A549 (cell line): ENCODE results near the gene C5orf34. TPM values are rescaled to one million over a fixed set of nuclear protein-coding genes. Genes with fewer than 3 reads are reported as not detected.
"Not testable (repeated sequence)": the region's sequence is repeated elsewhere in the genome, so short reads cannot be mapped to it uniquely, and the experiment has no call there.

Experiments
- ATAC-seq, 2 experiments: fragments of 200-7000 bp in 1 of 2; fragments of >200 bp in 1 of 2; cut with Nextera tagmentation in 1 of 2; cut with Tn5 transposase in 1 of 2; 3 replicates each; pipeline versions ENCODE4 v1.8.0 to v1.9.1; 2018 to 2020; ENCODE audit warnings: mild to moderate bottlenecking in 1 of 2, moderate library complexity in 1 of 2
- CTCF ChIA-PET: fragments of 300-600 bp; sonication (Branson Sonifier 250); formaldehyde crosslinking; extraction: SDS; loops from one replicate; lab custom pipeline; 2021; ENCODE audit warnings: antibody characterized with exemption, inconsistent platforms; lab: Yijun Ruan, JAX
- POLR2A ChIA-PET: fragments of 350-600 bp; formaldehyde crosslinking; extraction: SDS; loops from one replicate; lab custom pipeline; 2021; ENCODE audit warnings: antibody characterized with exemption, inconsistent platforms; lab: Yijun Ruan, JAX
- DNase-seq, 2 experiments: peaks; one replicate each; pipeline versions ENCODE4 v3.0.0 to v3.0.0-alpha.2; 2011 to 2016; ENCODE audit warnings: low read depth in 1 of 2, low spot score in 1 of 2
- FAIRE-seq: peaks from 2 replicates; lab custom pipeline; 2011; peaks lifted over from hg19 to GRCh38; lab: Jason Lieb, UNC
- H3K27ac ChIP-seq, 2 experiments: fragments of >200 bp; sonication (Bioruptor Twin); formaldehyde crosslinking; 3 replicates each; pipeline ENCODE4 v1.5.1; 2016 to 2017
- H3K4me1 ChIP-seq: fragments of >200 bp; sonication (Bioruptor Twin); formaldehyde crosslinking; 3 replicates; pipeline ENCODE4 v1.6.1; 2016
- H3K4me2 ChIP-seq: fragments of >200 bp; sonication (Bioruptor Twin); formaldehyde crosslinking; 3 replicates; pipeline ENCODE4 v1.6.1; 2016
- H3K4me3 ChIP-seq: fragments of >200 bp; sonication (Bioruptor Twin); formaldehyde crosslinking; 3 replicates; pipeline ENCODE4 v1.5.1; 2016
- H3K9me3 ChIP-seq: fragments of >200 bp; sonication (Bioruptor Twin); formaldehyde crosslinking; 3 replicates; pipeline ENCODE4 v1.6.1; 2016
- CHD2 ChIP-seq: fragments of 150-350 bp; IDR thresholded peaks from 2 replicates; pipeline ENCODE4 v1.6.1; 2014; ENCODE audit warnings: low read length; ENCODE audit not compliant: partially characterized antibody
- CHD4 ChIP-seq: fragments of 200-600 bp; sonication (generic); IDR thresholded peaks from 2 replicates; pipeline ENCODE4 v1.6.1; 2016; ENCODE audit warnings: antibody characterized with exemption, mild to moderate bottlenecking, borderline replicate concordance
- EHF ChIP-seq: fragments of 250-450 bp; sonication (Bioruptor Pico); IDR thresholded peaks from 2 replicates; pipeline ENCODE4 v1.5.0; 2020; ENCODE audit warnings: mild to moderate bottlenecking
- EP300 ChIP-seq, 2 experiments: fragments of >200 bp; sonication (Bioruptor Twin); formaldehyde crosslinking; IDR thresholded peaks; 2 replicates in 1 of 2; 3 replicates in 1 of 2; pipeline ENCODE4 v1.6.1; 2016 to 2017
- FOSL2 ChIP-seq, 2 experiments: fragments of 450-650 bp in 1 of 2; fragments of >200 bp in 1 of 2; sonication (Bioruptor Twin) in 1 of 2; formaldehyde crosslinking; IDR thresholded peaks; 2 replicates each; pipeline versions ENCODE4 v1.5.0 to v1.6.1; 2016 to 2020; ENCODE audit warnings: mild to moderate bottlenecking in 1 of 2, moderate library complexity in 1 of 2
- GATA3 ChIP-seq: IDR thresholded peaks from 2 replicates; pipeline ENCODE4 v1.6.1; 2012; ENCODE audit warnings: borderline replicate concordance
- HDAC2 ChIP-seq: fragments of 200-600 bp; sonication (generic); IDR thresholded peaks from 2 replicates; pipeline ENCODE4 v1.6.1; 2016
- JUN ChIP-seq, 2 experiments: fragments of >200 bp; sonication (Bioruptor Twin); formaldehyde crosslinking; IDR thresholded peaks; 2 replicates in 1 of 2; 3 replicates in 1 of 2; pipeline ENCODE4 v1.6.1; 2016 to 2017
- MAZ ChIP-seq: fragments of 150-350 bp; IDR thresholded peaks from 2 replicates; pipeline ENCODE4 v1.6.1; 2014; ENCODE audit warnings: antibody characterized with exemption, low read depth, low read length, borderline replicate concordance
- NPAS2 ChIP-seq: fragments of 250-450 bp; sonication (Bioruptor Pico); IDR thresholded peaks from 2 replicates; pipeline ENCODE4 v1.8.0; 2022; ENCODE audit warnings: mild to moderate bottlenecking, moderate library complexity, borderline replicate concordance
- RAD21 ChIP-seq, 2 experiments: fragments of >200 bp in 1 of 2; sonication (Bioruptor Twin) in 1 of 2; formaldehyde crosslinking in 1 of 2; IDR thresholded peaks in 1 of 2; conservative IDR thresholded peaks in 1 of 2; 2 replicates in 1 of 2; 3 replicates in 1 of 2; pipeline ENCODE4 v1.6.1; 2012 to 2018; ENCODE audit warnings: inconsistent platforms in 1 of 2
- RARB ChIP-seq: fragments of 250-450 bp; sonication (Bioruptor Pico); IDR thresholded peaks from 2 replicates; pipeline ENCODE4 v1.8.0; 2021; ENCODE audit warnings: mild to moderate bottlenecking, moderate library complexity
- RCOR1 ChIP-seq: fragments of 150-350 bp; IDR thresholded peaks from 2 replicates; pipeline ENCODE4 v1.6.1; 2014; ENCODE audit warnings: antibody characterized with exemption, low read length, low read depth
- RFX5 ChIP-seq: fragments of 450-650 bp; IDR thresholded peaks from 2 replicates; pipeline ENCODE4 v1.7.1; 2014; ENCODE audit warnings: antibody characterized with exemption, mild to moderate bottlenecking, moderate library complexity
- ZC3H11A ChIP-seq: fragments of 450-650 bp; IDR thresholded peaks from 2 replicates; pipeline ENCODE4 v1.6.1; 2014; ENCODE audit warnings: antibody characterized with exemption, mild to moderate bottlenecking
- ZNF302 ChIP-seq: fragments of 250-450 bp; sonication (Bioruptor Pico); IDR thresholded peaks from 2 replicates; pipeline ENCODE4 v1.9.0; 2021; ENCODE audit warnings: inconsistent platforms, mild to moderate bottlenecking, moderate library complexity
- WGBS: methylation state at CpG from one replicate; pipeline ENCODE4 v1.1.6; 2017; ENCODE audit errors: missing lambda C conversion rate; 5-methylcytosine and 5-hydroxymethylcytosine counted together
- polyA plus RNA-seq, 4 experiments: library from polyadenylated mRNA; depleted of rRNA in 3 of 4; stranded (reverse); fragments of >200 nt; fragmentation: RNase III in 1 of 4; extraction: RNeasy Plus Mini Kit Qiagen cat#74134 plus additional on column Dnase treatment in 1 of 4; gene quantifications; 2 replicates in 3 of 4; 3 replicates in 1 of 4; pipeline ENCODE4 v1.2.3, GENCODE V29; 2011 to 2017
- TF ChIP-seq, protein P1 (sequence below): fragments of >200 bp; sonication (Bioruptor Twin); formaldehyde crosslinking; IDR thresholded peaks from 3 replicates; pipeline ENCODE4 v1.6.1; 2016
- TF ChIP-seq, protein P2 (sequence below): fragments of >200 bp; sonication (Bioruptor Twin); formaldehyde crosslinking; IDR thresholded peaks from 2 replicates; pipeline ENCODE4 v1.6.1; 2016
- TF ChIP-seq, protein P3 (sequence below): IDR thresholded peaks from 2 replicates; pipeline ENCODE4 v1.6.1; 2012
- TF ChIP-seq, protein P4 (sequence below): IDR thresholded peaks from 2 replicates; pipeline ENCODE4 v1.6.1; 2012; ENCODE audit warnings: low read depth, borderline replicate concordance
- TF ChIP-seq, protein P5 (sequence below): fragments of 150-350 bp; IDR thresholded peaks from 2 replicates; pipeline ENCODE4 v1.6.1; 2014; ENCODE audit warnings: low read depth, mild to moderate bottlenecking, low read length
- TF ChIP-seq, protein P6 (sequence below): fragments of 250-450 bp; sonication (Bioruptor Pico); IDR thresholded peaks from 2 replicates; pipeline ENCODE4 v1.5.0; 2021; ENCODE audit warnings: mild to moderate bottlenecking, moderate library complexity, borderline replicate concordance

The C5orf34 gene
- polyA plus RNA-seq, 2 of the 4 experiments (the other 2 are of a cell fraction) = 7.6 to 16.1 TPM

DNA sequence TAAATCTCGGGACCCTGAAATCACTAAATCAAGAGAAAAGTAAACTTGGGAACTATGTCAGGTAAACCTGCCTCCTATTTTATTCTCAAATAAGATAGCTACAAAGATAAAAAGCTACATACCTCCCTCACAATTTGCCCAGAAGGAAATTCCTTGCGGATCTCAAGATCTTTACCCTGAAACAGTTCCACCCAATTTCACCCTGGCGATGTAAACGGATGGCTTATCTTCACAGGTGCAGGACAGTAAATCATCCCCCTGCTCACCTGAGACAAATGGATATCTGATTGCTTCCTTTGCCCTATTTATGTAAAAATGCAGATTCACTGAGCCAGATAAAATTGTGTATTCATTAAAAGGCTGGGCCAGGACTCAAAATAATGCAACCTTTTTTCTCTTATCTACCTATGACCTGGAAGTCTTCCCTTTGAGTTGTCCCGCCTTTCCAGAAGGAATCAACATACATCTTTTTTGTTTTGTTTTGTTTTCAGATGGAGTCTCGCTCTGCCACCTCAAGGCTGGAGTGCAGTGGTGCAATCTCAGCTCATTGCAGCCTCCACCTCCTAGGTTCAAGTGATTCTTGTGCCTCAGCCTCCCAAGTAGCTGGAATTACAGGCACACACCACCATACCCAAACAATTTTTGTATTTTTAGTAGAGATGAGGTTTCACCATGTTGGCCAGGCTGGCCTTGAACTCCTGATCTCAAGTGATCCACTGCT, 45.1 kb downstream of the C5orf34 start (continued):
- TF ChIP-seq HDAC2 = no peak
- TF ChIP-seq, protein P1, sequence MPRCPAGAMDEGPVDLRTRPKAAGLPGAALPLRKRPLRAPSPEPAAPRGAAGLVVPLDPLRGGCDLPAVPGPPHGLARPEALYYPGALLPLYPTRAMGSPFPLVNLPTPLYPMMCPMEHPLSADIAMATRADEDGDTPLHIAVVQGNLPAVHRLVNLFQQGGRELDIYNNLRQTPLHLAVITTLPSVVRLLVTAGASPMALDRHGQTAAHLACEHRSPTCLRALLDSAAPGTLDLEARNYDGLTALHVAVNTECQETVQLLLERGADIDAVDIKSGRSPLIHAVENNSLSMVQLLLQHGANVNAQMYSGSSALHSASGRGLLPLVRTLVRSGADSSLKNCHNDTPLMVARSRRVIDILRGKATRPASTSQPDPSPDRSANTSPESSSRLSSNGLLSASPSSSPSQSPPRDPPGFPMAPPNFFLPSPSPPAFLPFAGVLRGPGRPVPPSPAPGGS = no peak
- no peak for TF ChIP-seq GATA3
- TF ChIP-seq JUN (IDR thresholded peaks at IDR 0.05) = no peak
- no peak for TF ChIP-seq NPAS2 (CRISPR knock-in tag)
- TF ChIP-seq, protein P2, sequence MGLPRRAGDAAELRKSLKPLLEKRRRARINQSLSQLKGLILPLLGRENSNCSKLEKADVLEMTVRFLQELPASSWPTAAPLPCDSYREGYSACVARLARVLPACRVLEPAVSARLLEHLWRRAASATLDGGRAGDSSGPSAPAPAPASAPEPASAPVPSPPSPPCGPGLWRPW = no peak

DNA sequence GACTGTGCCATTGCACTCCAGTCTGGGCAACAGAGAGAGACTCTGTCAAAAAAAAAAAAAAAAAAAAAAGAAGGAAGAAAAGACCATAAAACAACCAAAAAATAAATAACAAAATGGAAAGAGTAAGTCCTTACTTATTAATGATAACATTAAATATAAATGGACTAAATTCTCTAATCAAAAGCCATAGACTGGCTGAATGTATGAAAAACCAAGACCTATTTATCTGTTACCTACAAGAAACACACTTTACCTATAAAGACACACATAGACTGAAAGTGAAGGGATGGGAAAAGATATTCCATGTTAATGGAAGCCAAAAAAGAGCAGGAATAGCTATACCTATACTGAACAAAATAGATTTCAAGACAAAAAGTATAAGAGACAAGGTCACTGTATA, 47.8 kb downstream of the C5orf34 start:
- no peak for FAIRE-seq
- ChIA-PET POLR2A (no interaction called here), CTCF (interaction anchor here (1.3 kb wide), 1 partner anchor 17 kb away, joined by 3 read pairs; the partner anchor contains the start of gene TMEM267)
- Histone ChIP-seq H3K4me3 (no peak overlapping the region), H3K27ac (no peak overlapping the region), H3K4me2 (no peak overlapping the region), H3K4me1 (no peaks in the 10 kb centered on the region), H3K9me3 (peaks cover 31% of the 10 kb centered on the region; the same call in 2 of the 3 replicates)
- ATAC-seq = no peak
- TF ChIP-seq, protein P3, sequence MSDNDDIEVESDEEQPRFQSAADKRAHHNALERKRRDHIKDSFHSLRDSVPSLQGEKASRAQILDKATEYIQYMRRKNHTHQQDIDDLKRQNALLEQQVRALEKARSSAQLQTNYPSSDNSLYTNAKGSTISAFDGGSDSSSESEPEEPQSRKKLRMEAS = no peak
- no peak for TF ChIP-seq CHD4
- TF ChIP-seq ZNF302 (CRISPR knock-in tag) = no peak
- TF ChIP-seq EHF (CRISPR knock-in tag) = no peak
- TF ChIP-seq, protein P4, sequence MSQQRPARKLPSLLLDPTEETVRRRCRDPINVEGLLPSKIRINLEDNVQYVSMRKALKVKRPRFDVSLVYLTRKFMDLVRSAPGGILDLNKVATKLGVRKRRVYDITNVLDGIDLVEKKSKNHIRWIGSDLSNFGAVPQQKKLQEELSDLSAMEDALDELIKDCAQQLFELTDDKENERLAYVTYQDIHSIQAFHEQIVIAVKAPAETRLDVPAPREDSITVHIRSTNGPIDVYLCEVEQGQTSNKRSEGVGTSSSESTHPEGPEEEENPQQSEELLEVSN = no peak
- TF ChIP-seq, protein P5, sequence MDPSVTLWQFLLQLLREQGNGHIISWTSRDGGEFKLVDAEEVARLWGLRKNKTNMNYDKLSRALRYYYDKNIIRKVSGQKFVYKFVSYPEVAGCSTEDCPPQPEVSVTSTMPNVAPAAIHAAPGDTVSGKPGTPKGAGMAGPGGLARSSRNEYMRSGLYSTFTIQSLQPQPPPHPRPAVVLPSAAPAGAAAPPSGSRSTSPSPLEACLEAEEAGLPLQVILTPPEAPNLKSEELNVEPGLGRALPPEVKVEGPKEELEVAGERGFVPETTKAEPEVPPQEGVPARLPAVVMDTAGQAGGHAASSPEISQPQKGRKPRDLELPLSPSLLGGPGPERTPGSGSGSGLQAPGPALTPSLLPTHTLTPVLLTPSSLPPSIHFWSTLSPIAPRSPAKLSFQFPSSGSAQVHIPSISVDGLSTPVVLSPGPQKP = no peak
- TF ChIP-seq GATA3 = no peak
- no peak for TF ChIP-seq RARB (CRISPR knock-in tag)
- no peak for DNase-seq

DNA sequence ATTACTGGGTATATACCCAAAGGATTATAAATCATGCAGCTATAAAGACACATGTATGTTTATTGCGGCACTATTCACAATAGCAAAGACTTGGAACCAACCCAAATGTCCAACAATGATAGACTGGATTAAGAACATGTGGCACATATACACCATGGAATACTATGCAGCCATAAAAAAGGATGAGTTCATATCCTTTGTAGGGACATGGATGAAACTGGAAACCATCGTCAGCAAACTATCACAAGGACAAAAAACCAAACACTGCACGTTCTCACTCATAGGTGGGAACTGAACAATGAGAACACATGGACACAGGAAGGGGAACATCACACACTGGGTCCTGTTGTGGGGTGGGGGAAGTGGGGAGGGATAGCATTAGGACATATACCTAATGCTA, 49.5 kb downstream of the C5orf34 start:
- H3K27ac ChIP-seq, FAIRE-seq, POLR2A ChIA-PET, H3K4me1 ChIP-seq, H3K4me3 ChIP-seq, CTCF ChIA-PET, H3K4me2 ChIP-seq, DNase-seq, ATAC-seq: not testable (repeated sequence)
- 96% methylated on average over 3 of the region's 3 CpGs for WGBS
- H3K9me3 ChIP-seq = peaks cover 21% of the 10 kb centered on the region; the same call in 2 of the 3 replicates

DNA sequence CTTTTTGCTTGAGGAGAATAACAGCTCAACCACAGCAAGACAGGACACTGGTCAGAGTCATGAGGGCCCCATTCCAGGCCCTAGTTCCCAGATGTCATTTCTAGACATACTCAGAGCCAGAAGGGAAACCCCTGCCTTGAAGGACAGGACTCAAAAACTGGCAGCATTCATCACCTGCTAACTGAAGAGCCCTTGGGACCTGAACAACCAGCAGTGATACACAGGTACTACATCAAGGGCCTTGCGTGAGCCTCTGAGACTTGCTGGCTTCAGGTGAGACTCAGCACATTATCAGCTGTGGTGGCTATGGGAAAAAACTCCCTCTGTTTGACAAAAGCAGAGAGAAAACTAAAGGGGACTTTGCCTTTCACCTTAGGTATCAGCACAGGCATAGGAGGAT, 53.9 kb downstream of the C5orf34 start:
- Histone ChIP-seq H3K4me3 (no peak overlapping the region), H3K4me1 (no peaks in the 10 kb centered on the region), H3K9me3 (peaks cover 3% of the 10 kb centered on the region; the same call in 1 of the 3 replicates), H3K4me2 (no peak overlapping the region), H3K27ac (no peak overlapping the region)
- no peak for TF ChIP-seq HDAC2
- no peak for TF ChIP-seq EHF (CRISPR knock-in tag)
- no peak for TF ChIP-seq CHD2
- no peak for TF ChIP-seq ZC3H11A
- TF ChIP-seq, protein P6, sequence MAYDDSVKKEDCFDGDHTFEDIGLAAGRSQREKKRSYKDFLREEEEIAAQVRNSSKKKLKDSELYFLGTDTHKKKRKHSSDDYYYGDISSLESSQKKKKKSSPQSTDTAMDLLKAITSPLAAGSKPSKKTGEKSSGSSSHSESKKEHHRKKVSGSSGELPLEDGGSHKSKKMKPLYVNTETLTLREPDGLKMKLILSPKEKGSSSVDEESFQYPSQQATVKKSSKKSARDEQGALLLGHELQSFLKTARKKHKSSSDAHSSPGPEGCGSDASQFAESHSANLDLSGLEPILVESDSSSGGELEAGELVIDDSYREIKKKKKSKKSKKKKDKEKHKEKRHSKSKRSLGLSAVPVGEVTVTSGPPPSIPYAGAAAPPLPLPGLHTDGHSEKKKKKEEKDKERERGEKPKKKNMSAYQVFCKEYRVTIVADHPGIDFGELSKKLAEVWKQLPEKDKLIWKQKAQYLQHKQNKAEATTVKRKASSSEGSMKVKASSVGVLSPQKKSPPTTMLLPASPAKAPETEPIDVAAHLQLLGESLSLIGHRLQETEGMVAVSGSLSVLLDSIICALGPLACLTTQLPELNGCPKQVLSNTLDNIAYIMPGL (CRISPR knock-in tag) = no peak
- TF ChIP-seq, protein P1 = no peak
- no peak for TF ChIP-seq MAZ
- TF ChIP-seq FOSL2 (IDR thresholded peaks at IDR 0.05) = no peak
- no peak for TF ChIP-seq FOSL2 (CRISPR knock-in tag; IDR thresholded peaks at IDR 0.05)
- TF ChIP-seq EP300 (IDR thresholded peaks at IDR 0.05) = no peak
- TF ChIP-seq RFX5 = no peak
- TF ChIP-seq RCOR1 = no peak
- no peak for TF ChIP-seq RAD21 (conservative IDR thresholded peaks at IDR 0.05 in 1 of 2, IDR thresholded peaks at IDR 0.05 in 1 of 2)
- TF ChIP-seq, protein P2 = no peak
- no peak for ATAC-seq
- WGBS = 92% methylated on average over 1 of the region's 1 CpG
- DNase-seq = no peak
- ChIA-PET POLR2A (no interaction called here), CTCF (interaction anchor here (3.0 kb wide), 1 partner anchor 23 kb away, joined by 7 read pairs; the partner anchor contains the start of gene TMEM267)
- FAIRE-seq = no peak
